GM10248 (cell line): Measurements from ENCODE around the gene FAHD1.
A peak's percentile ranks its signal among the peaks of the same experiment; 100 is the strongest.

ENCODE experiments used
- CTCF ChIA-PET: fragments of 300-600 bp; sonication (Branson Sonifier 250); formaldehyde crosslinking; extraction: SDS; loops from one replicate; lab custom pipeline; 2021; ENCODE audit warnings: antibody characterized with exemption; lab: Yijun Ruan, JAX
- POLR2A ChIA-PET: fragments of 350-650 bp; sonication (Branson Sonifier 250); formaldehyde crosslinking; extraction: SDS; loops from one replicate; lab custom pipeline; 2020; ENCODE audit warnings: antibody characterized with exemption; lab: Yijun Ruan, JAX
- DNase-seq: peaks from one replicate; pipeline ENCODE4 v3.0.0; 2012; ENCODE audit errors: extremely low spot score
- CTCF ChIP-seq: IDR thresholded peaks from 2 replicates; pipeline ENCODE4 v1.5.1; 2012; ENCODE audit warnings: mild to moderate bottlenecking, low read depth; ENCODE audit errors: extremely low read depth, missing control alignments, control extremely low read depth

The FAHD1 gene

GRCh38 chr16:1820096-1820945 is 6.7 kb upstream of the FAHD1 start:
- ChIA-PET POLR2A (no interaction called here), CTCF (interaction anchor here (1.2 kb wide), 1 partner anchor 10 kb away, joined by 4 read pairs; no protein-coding TSS in a partner anchor)
- DNase-seq, result no peak
- no peak for TF ChIP-seq CTCF

GRCh38 chr16:1820946-1821290 is 6.1 kb upstream of the FAHD1 start:
- POLR2A ChIA-PET, result no interaction called here
- no peak for DNase-seq
- TF ChIP-seq CTCF, result no peak
- CTCF ChIA-PET, result interaction anchor here (1.2 kb wide), 1 partner anchor 10 kb away, joined by 4 read pairs; no protein-coding TSS in a partner anchor

- CTCF ChIA-PET, result no interaction called here
- DNase-seq, result no peak
- POLR2A ChIA-PET, result no interaction called here
- no peak for TF ChIP-seq CTCF
Observed at GRCh38 chr16:1821861-1822611, 5.0 kb upstream of the FAHD1 start.

DNA sequence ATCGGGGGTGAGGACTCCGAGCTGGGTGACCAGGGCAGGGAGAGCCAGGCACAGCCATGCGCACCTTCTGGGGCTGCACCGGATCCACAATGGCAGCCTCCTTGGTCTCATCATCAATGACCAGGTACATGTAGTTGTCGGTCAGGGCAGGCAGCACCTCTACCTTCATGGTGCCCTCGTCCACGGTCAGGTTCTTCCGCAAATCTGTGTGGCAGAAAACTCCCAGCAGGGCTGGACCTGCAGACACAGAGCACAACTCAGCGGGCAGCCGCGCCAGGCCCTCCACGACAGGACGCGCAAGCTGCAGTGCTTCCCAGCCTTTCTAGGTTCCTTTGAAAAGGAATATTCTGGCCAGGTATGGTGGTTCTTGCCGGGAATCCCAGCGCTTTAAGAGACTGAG is 4.2 kb upstream of the FAHD1 start:
- TF ChIP-seq CTCF, result no peak
- ChIA-PET POLR2A (interaction anchor here (0.7 kb wide), 1 partner anchor 40 kb away, joined by 5 read pairs; the partner anchor contains the start of genes NUBP2 and SPSB3), CTCF (interaction anchor here (1.6 kb wide), 1 partner anchor 9 kb away, joined by 4 read pairs; no protein-coding TSS in a partner anchor)
- no peak for DNase-seq

- ChIA-PET POLR2A (no interaction called here), CTCF (interaction anchor here (1.3 to 1.6 kb wide), 2 partner anchors 10 to 17 kb away, joined by 3 to 4 read pairs; no protein-coding TSS in a partner anchor)
- peak; percentile 39 for DNase-seq
- peak; percentile 15 for TF ChIP-seq CTCF
Observed at GRCh38 chr16:1823821-1824220, 3.2 kb upstream of the FAHD1 start.

- no peak for DNase-seq
- CTCF ChIA-PET, result interaction anchor here (1.0 kb wide), 1 partner anchor 43 kb away, joined by 3 read pairs; the partner anchor contains the start of genes NUBP2 and SPSB3
- TF ChIP-seq CTCF, result no peak
- POLR2A ChIA-PET, result no interaction called here
Observed at GRCh38 chr16:1825381-1825863, 1.6 kb upstream of the FAHD1 start.
